BLaER1 (cell line): ENCODE data around the gene OR52B4.
"Not testable (repeated sequence)": the region's sequence is repeated elsewhere in the genome, so short reads cannot be mapped to it uniquely, and the experiment has no call there.

Experiments
- H3K27ac ChIP-seq: shearing (Covaris generic); formaldehyde crosslinking; 2 replicates; pipeline ENCODE4 v1.8.1; 2022
- H3K27me3 ChIP-seq: shearing (Covaris generic); formaldehyde crosslinking; 2 replicates; pipeline ENCODE4 v1.8.1; 2022
- H3K36me3 ChIP-seq: shearing (Covaris generic); formaldehyde crosslinking; 2 replicates; pipeline ENCODE4 v1.8.1; 2022
- H3K4me1 ChIP-seq: shearing (Covaris generic); formaldehyde crosslinking; 2 replicates; pipeline ENCODE4 v1.8.1; 2022
- H3K4me2 ChIP-seq: shearing (Covaris generic); formaldehyde crosslinking; 2 replicates; pipeline ENCODE4 v1.8.1; 2022
- H3K4me3 ChIP-seq: shearing (Covaris generic); formaldehyde crosslinking; 2 replicates; pipeline ENCODE4 v1.8.1; 2022
- H3K9ac ChIP-seq: shearing (Covaris generic); formaldehyde crosslinking; 2 replicates; pipeline ENCODE4 v1.8.1; 2022
- H3K9me3 ChIP-seq: shearing (Covaris generic); formaldehyde crosslinking; 2 replicates; pipeline ENCODE4 v1.8.1; 2022
- H4K20me1 ChIP-seq: shearing (Covaris generic); formaldehyde crosslinking; 2 replicates; pipeline ENCODE4 v1.8.1; 2022
- Cebpa-rat ChIP-seq: shearing (Covaris generic); IDR thresholded peaks from 2 replicates; pipeline ENCODE4 v1.8.1; 2022

The OR52B4 gene

DNA sequence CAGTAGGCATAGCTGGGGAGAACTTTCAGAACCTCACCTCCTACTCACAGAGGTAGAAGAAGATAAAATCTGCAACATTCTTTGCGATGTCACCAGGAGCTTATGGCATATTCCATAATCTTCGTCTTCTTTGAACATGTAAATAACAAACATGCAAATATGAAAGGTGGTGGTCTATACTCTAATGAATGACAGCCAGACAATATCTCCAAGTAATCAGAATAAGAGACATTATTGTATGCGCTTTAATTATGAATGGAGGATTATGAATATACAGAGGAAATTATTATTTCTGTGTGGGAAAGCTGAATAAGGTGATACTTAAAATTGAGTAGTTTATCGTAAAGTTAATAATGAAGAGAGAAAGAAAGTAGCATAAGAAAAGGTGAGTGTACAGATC is at the start of gene OR52B4:
TSS of gene OR52B4 (minus strand) at position 101 of the 400 bp plus-strand sequence. CDS start at position 10, 91 bp downstream.
- TF ChIP-seq Cebpa-rat, result no peak

DNA sequence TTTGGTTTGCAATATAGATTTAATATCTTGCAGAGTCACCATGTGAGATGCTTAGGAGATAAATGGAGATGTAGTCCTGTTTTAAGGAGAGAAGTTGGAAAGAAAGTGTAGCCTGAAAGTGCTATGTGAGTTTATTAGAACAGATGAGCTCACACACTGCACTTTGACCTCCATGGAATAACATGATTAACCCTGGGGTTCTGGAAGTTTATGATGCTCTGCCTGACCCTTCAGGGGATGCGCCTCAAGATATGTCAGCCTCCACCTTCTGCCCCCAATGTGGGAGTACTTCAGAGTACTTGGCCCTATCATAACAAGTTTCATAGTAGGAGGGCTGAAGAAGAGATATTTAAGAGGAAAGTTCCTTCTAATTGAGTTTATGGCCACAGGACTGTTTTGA is 48.6 kb upstream of the OR52B4 start:
- Histone ChIP-seq H3K4me3 (no peak overlapping the region), H3K27ac (no peak overlapping the region), H3K36me3 (no peaks in the 10 kb centered on the region), H4K20me1 (no peaks in the 10 kb centered on the region), H3K9me3 (no peaks in the 10 kb centered on the region), H3K4me1 (no peaks in the 10 kb centered on the region), H3K9ac (no peak overlapping the region), H3K4me2 (no peak overlapping the region), H3K27me3 (no peaks in the 10 kb centered on the region)
- TF ChIP-seq Cebpa-rat, result no peak

More for the DNA sequence above, at the start of gene OR52B4:
- Histone ChIP-seq H3K9me3 (no peaks in the 10 kb centered on the region), H3K9ac (no peak within 1 kb of the TSS), H3K27ac (no peak within 1 kb of the TSS), H3K4me3 (no peak within 1 kb of the TSS), H4K20me1 (no peaks in the 10 kb centered on the region), H3K4me2 (no peak within 1 kb of the TSS), H3K27me3 (no peaks in the 10 kb centered on the region), H3K4me1 (peaks cover 9% of the 10 kb centered on the region), H3K36me3 (no peaks in the 10 kb centered on the region)

DNA sequence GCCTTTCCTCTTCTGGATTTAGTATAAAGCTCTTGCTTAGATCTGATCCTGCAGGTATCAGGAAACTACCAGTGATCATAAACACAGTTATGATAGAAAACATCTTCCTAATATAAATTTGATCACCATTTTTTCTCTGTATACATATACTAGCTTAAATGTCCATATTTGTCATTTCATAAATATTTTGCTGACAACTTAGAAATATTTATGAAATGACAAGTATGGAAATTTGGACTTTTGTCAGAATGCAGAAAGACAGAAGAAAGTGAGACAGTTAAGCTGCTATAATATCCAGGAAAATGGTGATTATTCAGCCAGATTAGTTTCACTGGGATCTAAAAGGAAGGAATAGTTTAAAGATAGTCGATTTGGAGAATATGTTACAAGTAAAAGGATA is 48.1 kb upstream of the OR52B4 start:
- H3K36me3 ChIP-seq, result no peaks in the 10 kb centered on the region
- H4K20me1 ChIP-seq, result no peaks in the 10 kb centered on the region
- H3K9me3 ChIP-seq, result no peaks in the 10 kb centered on the region
- H3K4me3 ChIP-seq, result no peak overlapping the region
- H3K4me2 ChIP-seq, result no peak overlapping the region
- no peak overlapping the region for H3K9ac ChIP-seq
- H3K27me3 ChIP-seq, result no peaks in the 10 kb centered on the region
- H3K4me1 ChIP-seq, result no peaks in the 10 kb centered on the region
- no peak overlapping the region for H3K27ac ChIP-seq
- no peak for TF ChIP-seq Cebpa-rat

DNA sequence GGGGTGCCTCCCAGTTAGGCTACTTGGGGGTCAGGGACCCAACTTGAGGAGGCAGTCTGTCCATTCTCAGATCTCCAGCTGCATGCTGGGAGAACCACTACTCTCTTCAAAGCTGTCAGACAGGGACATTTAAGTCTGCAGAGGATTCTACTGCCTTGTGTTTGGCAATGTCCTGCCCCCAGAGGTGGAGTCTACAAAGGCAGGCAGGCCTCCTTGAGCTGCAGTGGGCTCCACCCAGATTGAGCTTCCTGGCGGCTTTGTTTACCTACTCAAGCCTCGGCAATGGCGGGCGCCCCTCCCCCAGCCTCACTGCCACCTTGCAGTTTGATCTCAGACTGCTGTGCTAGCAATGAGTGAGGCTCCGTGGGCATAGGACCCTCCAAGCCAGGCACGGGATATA is 38.0 kb upstream of the OR52B4 start:
- not testable (repeated sequence) for H3K4me2 ChIP-seq, H3K27ac ChIP-seq, H3K36me3 ChIP-seq, H3K9ac ChIP-seq, H3K27me3 ChIP-seq, H3K4me1 ChIP-seq, H3K4me3 ChIP-seq, H3K9me3 ChIP-seq, H4K20me1 ChIP-seq

DNA sequence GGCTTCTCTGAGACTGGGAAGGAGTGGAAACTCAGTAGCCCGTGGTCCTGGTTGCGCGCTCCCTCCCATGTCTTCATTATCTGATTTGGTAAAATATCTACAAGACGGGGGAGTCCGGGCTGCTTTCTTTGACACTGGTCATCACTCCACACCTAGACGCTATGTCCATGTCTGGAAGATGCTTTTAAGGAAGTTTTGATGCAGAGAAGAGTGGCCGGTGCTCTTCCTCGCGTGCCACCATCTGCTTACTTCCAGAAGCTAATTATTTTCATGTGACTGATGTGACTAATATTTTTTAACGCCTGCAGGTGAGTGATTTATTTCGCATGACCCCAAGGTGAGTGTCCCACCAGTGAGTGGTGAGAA is 25.7 kb upstream of the OR52B4 start:
- H3K4me1 ChIP-seq, result peaks cover 15% of the 10 kb centered on the region
- peaks cover 22% of the 10 kb centered on the region for H3K36me3 ChIP-seq
- H3K4me3 ChIP-seq, result peak overlapping the region; percentile 92
- no peak for TF ChIP-seq Cebpa-rat
- H3K27ac ChIP-seq, result no peak overlapping the region; the same call in 1 of the 2 replicates
- H3K9ac ChIP-seq, result peak overlapping the region; percentile 85
- no peaks in the 10 kb centered on the region for H4K20me1 ChIP-seq
- H3K9me3 ChIP-seq, result peaks cover 11% of the 10 kb centered on the region; the same call in 1 of the 2 replicates
- H3K27me3 ChIP-seq, result no peaks in the 10 kb centered on the region
- peak overlapping the region; percentile 90 for H3K4me2 ChIP-seq

DNA sequence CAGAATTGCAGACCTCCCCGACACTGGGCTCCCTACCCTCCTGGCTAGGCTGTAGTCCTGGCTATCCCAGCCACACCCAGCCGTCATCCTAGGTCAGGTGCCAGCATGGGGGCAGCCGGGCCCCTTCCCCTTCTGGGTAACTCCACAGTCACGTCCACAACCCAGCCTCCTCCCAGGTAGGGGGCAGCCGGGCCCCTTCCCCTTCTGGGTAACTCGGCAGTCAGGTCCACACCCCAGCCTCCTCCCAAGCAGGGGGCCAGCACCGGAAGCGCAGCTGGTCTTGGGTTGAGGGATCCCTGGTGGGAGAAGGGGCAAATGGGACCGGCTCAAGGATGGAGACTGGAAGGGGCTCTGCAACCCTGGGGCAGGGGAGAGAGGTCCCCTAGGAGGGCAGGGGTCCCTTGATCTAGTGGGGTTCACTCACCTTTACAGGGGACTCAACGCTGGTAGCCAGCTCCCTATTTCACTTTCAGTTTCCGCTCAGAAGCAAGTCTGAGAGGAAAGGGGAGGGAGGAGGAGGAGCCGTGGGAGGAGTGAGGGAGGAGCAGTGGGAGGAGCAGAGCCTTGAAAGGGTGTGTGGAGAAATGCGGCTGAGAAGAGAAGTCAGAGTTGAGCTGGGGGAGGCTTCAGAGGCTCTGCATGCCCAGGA is 25.1 kb upstream of the OR52B4 start, which contains the start of gene TRIM21:
TSS of gene TRIM21 (minus strand) at position 494 of the 649 bp plus-strand sequence. CDS start 3,293 bp downstream, outside the sequence.
- peaks cover 15% of the 10 kb centered on the region for H3K4me1 ChIP-seq
- peak within 1 kb of the TSS; percentile 89 for H3K27ac ChIP-seq
- peak within 1 kb of the TSS; percentile 90 for H3K4me2 ChIP-seq
- peak within 1 kb of the TSS; percentile 92 for H3K4me3 ChIP-seq
- H3K9me3 ChIP-seq, result peaks cover 7% of the 10 kb centered on the region; the same call in 1 of the 2 replicates
- peaks cover 27% of the 10 kb centered on the region for H3K36me3 ChIP-seq
- H4K20me1 ChIP-seq, result no peaks in the 10 kb centered on the region
- peak within 1 kb of the TSS; percentile 85 for H3K9ac ChIP-seq
- TF ChIP-seq Cebpa-rat, result no peak
- no peaks in the 10 kb centered on the region for H3K27me3 ChIP-seq

DNA sequence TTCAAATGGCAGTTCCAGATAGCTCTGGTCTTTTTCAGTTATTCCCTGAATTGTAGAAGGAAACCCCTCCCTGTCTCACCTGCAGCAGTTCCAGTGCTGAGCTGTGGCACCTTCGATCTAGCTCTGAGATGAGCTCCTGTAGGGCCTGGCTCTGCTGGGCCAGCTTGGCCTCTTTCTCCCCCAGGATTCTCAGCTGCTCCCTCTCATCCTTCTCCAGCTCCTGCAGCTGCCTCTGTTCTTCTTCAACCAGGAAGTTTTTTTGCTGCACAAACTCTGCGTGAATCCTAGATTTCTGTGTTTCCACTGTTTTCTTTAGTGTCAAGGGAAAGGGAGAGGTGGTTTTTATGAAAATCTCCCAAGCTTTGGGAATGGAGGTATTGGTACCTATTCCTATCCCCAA is 20.0 kb upstream of the OR52B4 start:
- H3K36me3 ChIP-seq, result peaks cover 78% of the 10 kb centered on the region
- H3K9me3 ChIP-seq, result peaks cover 6% of the 10 kb centered on the region; the same call in 1 of the 2 replicates
- H3K4me3 ChIP-seq, result no peak overlapping the region
- no peak overlapping the region for H3K4me2 ChIP-seq
- no peaks in the 10 kb centered on the region for H4K20me1 ChIP-seq
- H3K27me3 ChIP-seq, result no peaks in the 10 kb centered on the region
- no peak for TF ChIP-seq Cebpa-rat
- H3K4me1 ChIP-seq, result peaks cover 10% of the 10 kb centered on the region
- no peak overlapping the region for H3K27ac ChIP-seq
- no peak overlapping the region for H3K9ac ChIP-seq

DNA sequence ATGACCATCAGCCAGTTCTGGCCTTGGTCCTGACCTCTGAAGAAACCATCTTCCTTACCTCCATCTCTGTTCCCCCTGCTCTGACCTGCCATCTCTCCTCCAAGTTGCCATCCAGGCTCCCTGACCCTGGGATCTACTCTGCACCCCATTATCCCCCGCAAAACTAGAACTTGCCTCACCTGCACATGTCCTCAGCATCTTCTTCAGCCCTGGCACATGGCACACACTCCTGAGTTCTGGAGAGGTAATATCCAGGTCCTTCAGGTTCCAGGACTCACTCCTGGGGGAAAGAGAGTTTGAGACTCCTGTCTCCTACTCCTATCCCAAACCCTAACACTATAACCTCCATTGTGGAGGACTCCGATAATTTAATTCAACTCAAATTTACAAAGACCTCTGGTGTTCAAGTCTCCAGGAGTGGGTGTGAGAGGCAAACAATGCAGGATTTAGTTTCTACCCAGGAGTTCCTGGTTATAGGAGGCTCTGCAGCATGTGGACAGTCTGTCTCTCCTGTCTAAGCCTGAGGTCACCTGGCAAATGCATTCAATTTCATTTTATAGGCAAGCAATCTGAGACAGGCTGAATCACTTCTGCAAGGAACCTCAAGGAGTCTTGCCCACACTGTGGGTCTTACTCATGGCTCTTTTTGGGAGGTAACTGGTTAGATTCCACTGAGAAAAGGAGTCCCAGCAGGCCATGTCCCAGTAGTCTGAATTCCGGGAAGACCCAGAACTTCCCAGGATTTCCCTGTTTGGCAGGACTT is 18.0 kb upstream of the OR52B4 start:
- Histone ChIP-seq H3K4me1 (no peaks in the 10 kb centered on the region), H3K9me3 (peaks cover 6% of the 10 kb centered on the region; the same call in 1 of the 2 replicates), H3K4me3 (no peak overlapping the region), H4K20me1 (no peaks in the 10 kb centered on the region), H3K9ac (no peak overlapping the region), H3K27me3 (no peaks in the 10 kb centered on the region), H3K4me2 (no peak overlapping the region), H3K36me3 (peaks cover 79% of the 10 kb centered on the region), H3K27ac (no peak overlapping the region)
- no peak for TF ChIP-seq Cebpa-rat

DNA sequence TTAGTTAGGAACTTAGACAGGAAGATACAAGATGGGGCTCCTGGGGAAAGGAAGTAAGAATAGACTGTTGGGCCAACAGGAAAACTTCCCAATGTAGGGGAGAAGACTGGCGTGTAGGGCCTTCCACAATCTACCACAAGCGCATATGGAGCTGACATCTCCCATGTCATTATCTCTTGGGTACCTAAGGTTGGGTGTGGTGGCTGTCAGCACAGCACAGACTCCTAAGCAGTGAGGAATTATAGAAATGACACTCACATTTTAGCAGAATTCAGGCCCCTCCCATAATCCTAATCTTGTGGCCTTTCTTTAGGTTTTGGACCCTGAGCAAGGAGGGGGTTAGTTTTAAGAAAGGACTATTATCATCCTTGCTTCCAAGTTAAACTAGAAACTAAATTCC is 13.7 kb upstream of the OR52B4 start:
- Histone ChIP-seq H3K27ac (no peak overlapping the region), H3K4me2 (no peak overlapping the region), H4K20me1 (no peaks in the 10 kb centered on the region), H3K4me3 (no peak overlapping the region), H3K4me1 (no peaks in the 10 kb centered on the region), H3K27me3 (no peaks in the 10 kb centered on the region), H3K36me3 (peaks cover 38% of the 10 kb centered on the region), H3K9ac (no peak overlapping the region), H3K9me3 (no peaks in the 10 kb centered on the region)
- no peak for TF ChIP-seq Cebpa-rat

DNA sequence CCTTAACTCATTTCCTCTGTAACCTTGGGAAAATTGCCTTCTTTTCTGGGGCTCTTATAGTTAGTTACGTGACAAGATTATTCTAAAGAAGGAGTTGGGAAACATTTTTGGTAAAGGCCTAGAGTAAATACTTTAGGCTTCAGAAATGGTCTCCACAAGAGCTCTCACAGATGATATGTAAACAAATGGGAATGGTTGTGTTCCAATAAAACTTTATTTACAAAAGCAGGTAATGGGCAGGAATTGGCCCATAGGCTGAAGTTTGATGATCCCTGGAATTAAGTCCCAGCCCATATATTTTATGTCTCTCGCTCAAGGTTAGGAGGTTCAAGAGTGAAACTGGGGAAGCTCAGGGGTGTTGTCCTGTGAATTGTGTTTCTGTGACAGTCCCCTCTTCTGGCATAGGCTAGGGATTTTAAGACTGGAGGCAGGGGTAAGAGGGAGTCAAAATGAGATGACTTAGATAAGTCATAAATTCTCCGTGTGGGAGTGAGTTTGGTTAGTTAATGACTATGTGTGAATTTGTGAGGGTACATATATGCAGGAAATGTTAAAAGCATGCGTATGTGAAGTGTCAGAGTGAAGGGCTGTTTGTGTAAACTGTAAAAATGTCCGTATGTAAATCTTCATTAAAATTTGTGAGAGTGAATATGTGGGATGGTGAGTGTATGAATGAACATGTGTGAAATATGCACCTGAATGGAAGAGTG is 7.4 kb upstream of the OR52B4 start:
- no peaks in the 10 kb centered on the region for H4K20me1 ChIP-seq
- H3K36me3 ChIP-seq, result no peaks in the 10 kb centered on the region
- H3K9me3 ChIP-seq, result no peaks in the 10 kb centered on the region
- no peak overlapping the region for H3K27ac ChIP-seq
- H3K27me3 ChIP-seq, result no peaks in the 10 kb centered on the region
- no peak overlapping the region for H3K4me2 ChIP-seq
- H3K4me1 ChIP-seq, result no peaks in the 10 kb centered on the region
- TF ChIP-seq Cebpa-rat, result no peak
- no peak overlapping the region for H3K4me3 ChIP-seq
- H3K9ac ChIP-seq, result no peak overlapping the region
